Omental fat pad (tissue), 4 donors: ENCODE data around the gene CLCF1. TPM values are rescaled to one million over a fixed set of nuclear protein-coding genes. Genes with fewer than 3 reads are reported as not detected.

Experiments
- ATAC-seq: fragments of 150-250 bp; one replicate; pipeline ENCODE4 v1.9.1; 2016; ENCODE audit warnings: mild to moderate bottlenecking, moderate library complexity; ENCODE audit not compliant: low FRiP score
- DNase-seq: peaks from one replicate; pipeline ENCODE4 v3.0.0-alpha.2; 2019; ENCODE audit warnings: low spot score
- CTCF ChIP-seq, 3 donors: fragments of 450-650 bp; IDR thresholded peaks; one replicate each; pipeline ENCODE4 v1.5.1; 2016 to 2017; ENCODE audit warnings: antibody characterized with exemption in 3 of 3, mild to moderate bottlenecking in 3 of 3, moderate library complexity in 2 of 3
- total RNA-seq, 4 donors: library from RNA; depleted of rRNA; stranded (reverse); fragments of >200 nt; gene quantifications; one replicate each; pipeline ENCODE4 v1.1.0, GENCODE V29; 2016

Gene CLCF1
- total RNA-seq, 4 donors from 2014 or later = 4.1 to 51.4 (median 25.1) TPM

DNA sequence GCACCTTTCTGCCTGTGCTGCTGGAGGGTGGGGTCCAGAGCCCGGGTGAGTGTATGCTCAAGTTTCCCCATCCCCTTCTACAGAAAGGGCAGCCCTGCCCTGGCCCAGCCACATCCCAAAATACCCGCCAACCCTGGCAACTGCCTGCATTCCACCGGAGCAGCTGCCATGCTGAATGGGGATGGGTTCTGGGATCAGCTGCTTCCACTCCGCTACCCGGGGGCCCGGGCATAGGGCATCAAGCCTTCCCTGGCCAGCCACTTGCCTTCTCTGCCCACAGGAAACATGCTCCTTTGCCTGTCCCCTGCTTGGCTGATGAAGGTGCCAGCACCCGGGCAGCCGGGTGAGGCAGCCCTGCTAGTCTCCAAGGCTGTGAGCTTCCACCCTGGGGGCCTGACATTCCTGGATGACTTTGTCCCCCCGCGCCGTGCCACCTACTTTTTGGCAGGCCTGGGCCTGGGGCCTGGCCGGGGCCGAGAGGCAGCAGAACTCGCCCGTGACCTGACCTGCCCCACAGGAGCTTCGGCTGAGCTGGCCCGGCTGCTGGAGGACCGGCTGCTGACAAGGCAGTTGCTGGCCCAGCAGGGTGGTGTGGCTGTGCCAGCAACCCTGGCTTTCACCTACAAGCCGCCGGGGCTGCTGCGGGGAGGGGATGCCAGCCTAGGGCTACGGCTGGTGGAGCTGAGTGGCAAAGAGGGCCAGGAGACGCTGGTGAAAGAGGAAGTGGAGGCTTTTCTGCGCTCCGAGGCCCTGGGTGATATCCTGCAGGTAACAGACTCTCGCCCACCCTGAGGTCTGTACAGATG is 45.3 kb upstream of the CLCF1 start:
- no peak for TF ChIP-seq CTCF (IDR thresholded peaks at IDR 0.05)
- DNase-seq = no peak
- ATAC-seq = no peak

GRCh38 chr11:67417425-67417824 is 44.0 kb upstream of the CLCF1 start:
- TF ChIP-seq CTCF (IDR thresholded peaks at IDR 0.05) = no peak
- no peak for ATAC-seq
- no peak for DNase-seq

- no peak for DNase-seq
- ATAC-seq = no peak
- TF ChIP-seq CTCF (IDR thresholded peaks at IDR 0.05) = no peak
Observed at GRCh38 chr11:67416416-67417335, 43.3 kb upstream of the CLCF1 start.

DNA sequence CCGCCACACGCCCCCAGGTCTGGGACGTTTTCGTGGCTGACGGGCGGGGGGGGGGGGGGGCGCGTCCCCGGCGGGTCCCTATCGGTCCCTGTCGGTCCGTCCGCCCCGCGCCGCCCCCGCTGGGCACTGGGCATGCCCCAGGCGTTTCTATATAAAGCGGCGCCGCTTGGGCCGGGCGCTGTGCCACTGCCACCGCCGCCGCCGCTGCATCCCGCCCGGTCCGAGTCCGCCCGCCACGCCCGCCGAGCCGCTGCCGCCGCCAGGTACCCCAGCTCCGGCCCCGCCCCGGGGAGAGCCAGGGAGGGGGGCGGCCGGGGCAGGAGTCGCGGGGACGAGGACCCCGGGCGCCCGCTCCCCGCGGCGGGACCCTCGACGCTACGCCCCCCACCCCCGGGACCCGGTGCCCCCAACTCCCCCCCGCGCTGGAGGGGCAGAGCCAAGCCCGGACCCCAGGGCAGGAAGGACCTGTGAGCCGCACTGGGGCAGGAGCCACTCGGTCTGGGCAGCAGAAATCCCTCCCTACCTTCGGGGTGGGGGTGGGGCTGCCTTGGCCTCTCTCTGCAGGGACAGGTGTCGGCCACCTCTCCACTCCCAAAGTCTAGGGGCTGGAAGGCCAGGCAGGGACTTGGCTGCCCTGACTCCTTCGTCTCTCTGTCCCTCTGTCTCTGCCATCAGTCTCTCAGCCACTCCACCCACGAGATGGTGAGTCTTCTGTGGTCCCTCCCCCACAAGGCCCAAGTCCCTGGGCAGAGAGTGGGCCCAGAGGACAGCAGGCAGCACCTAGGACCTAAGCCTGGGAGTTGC is 42.3 kb upstream of the CLCF1 start, which contains the start of gene CARNS1:
TSS of gene CARNS1 (plus strand) at position 178 of the 804 bp plus-strand sequence. CDS start at position 700, 522 bp downstream.
- TF ChIP-seq CTCF (IDR thresholded peaks at IDR 0.05) = no peak
- ATAC-seq = no peak

DNA sequence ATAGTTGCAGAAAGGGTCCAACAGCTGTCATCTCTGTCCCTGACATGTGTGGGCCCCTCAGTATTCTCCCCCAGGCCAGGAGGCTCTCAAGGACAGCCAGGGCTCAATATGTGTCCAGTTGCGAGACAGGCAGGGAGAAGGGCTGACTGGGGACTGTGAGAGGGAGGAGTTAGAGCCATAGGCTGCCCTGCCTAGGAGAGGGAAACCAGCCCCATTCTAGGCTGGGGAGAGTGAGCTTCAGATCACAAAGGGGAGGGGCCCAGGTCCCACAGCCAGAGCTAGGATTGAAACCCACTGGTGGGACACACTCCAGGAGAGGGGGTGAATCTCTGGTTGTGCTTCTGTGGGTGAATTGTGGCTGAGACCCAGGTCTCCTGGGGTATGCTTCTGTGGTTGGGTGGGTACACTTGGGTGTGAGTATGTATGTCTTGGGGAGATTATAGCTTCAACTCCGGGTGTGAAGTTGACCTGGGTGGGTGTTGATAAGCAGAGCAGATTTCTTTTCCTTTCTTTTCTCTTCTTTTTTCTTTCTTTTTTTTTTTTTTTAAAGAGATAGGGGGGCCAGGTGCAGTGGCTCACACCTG is 40.0 kb upstream of the CLCF1 start:
- TF ChIP-seq CTCF (IDR thresholded peaks at IDR 0.05) = no peak
- DNase-seq (no peak), ATAC-seq (no peak)

More for the DNA sequence above, 42.3 kb upstream of the CLCF1 start, which contains the start of gene CARNS1:
- DNase-seq = no peak

- ATAC-seq (no peak), DNase-seq (no peak)
- TF ChIP-seq CTCF (IDR thresholded peaks at IDR 0.05) = no peak
Observed at GRCh38 chr11:67412495-67413179, 39.2 kb upstream of the CLCF1 start.
